K562 (cell line): ENCODE results near the gene RPL28. TPM values are rescaled to one million over a fixed set of nuclear protein-coding genes. Genes with fewer than 3 reads are reported as not detected.
"Not testable (repeated sequence)": the region's sequence is repeated elsewhere in the genome, so short reads cannot be mapped to it uniquely, and the experiment has no call there.

Experiments
- ATAC-seq: fragments of 200-7000 bp; cut with Tn5 transposase; 3 replicates; pipeline ENCODE4 v1.9.1; 2020; ENCODE audit warnings: moderate library complexity
- BruUV-seq: library from RNA; stranded (reverse); fragments of 400-500 nt; replicated peaks from 2 replicates; lab custom pipeline; 2021; lab: Mats Ljungman, UMichigan
- CTCF ChIA-PET: fragments of 300-600 bp; formaldehyde crosslinking; extraction: SDS; loops from one replicate; lab custom pipeline; 2021; ENCODE audit warnings: low intra/inter-chr PET ratio; lab: Yijun Ruan, JAX
- POLR2A ChIA-PET: fragments of 300-600, 350-650 bp; sonication (Branson Sonifier 250); formaldehyde crosslinking; extraction: SDS; loops from one replicate; lab custom pipeline; 2021; ENCODE audit warnings: antibody characterized with exemption, inconsistent platforms; lab: Yijun Ruan, JAX
- DNase-seq, 4 experiments: peaks; one replicate each; pipeline versions ENCODE4 v3.0.0 to v3.0.0-alpha.2; 2011 to 2018; ENCODE audit warnings: low spot score in 3 of 4, mixed read lengths in 3 of 4; ENCODE audit errors: extremely low read depth in 1 of 4
- FAIRE-seq: peaks from 2 replicates; lab custom pipeline; 2011; peaks lifted over from hg19 to GRCh38; lab: Jason Lieb, UNC
- H2AFZ ChIP-seq: 2 replicates; pipeline ENCODE4 v1.6.0; 2011; ENCODE audit warnings: low read depth, low read length, control low read depth, inconsistent platforms
- H3K27ac ChIP-seq: fragments of 200-600 bp; 3 replicates; pipeline ENCODE4 v1.8.0; 2011; ENCODE audit warnings: low read depth, mild to moderate bottlenecking, control low read depth, inconsistent platforms, low read length, moderate library complexity, mixed read lengths; ENCODE audit errors: extremely low read depth
- H3K27me3 ChIP-seq, 2 experiments: fragments of 300-600 bp in 1 of 2; 2 replicates in 1 of 2; 3 replicates in 1 of 2; pipeline versions ENCODE4 v1.6.0 to v1.8.0; 2011; ENCODE audit warnings: inconsistent platforms in 2 of 2, low read length in 2 of 2, mild to moderate bottlenecking in 1 of 2, mixed read lengths in 1 of 2, moderate library complexity in 1 of 2; ENCODE audit not compliant: control insufficient read depth in 2 of 2, insufficient read depth in 2 of 2
- H3K36me3 ChIP-seq: fragments of 300-600 bp; 3 replicates; pipeline ENCODE4 v1.8.0; 2011; ENCODE audit warnings: mild to moderate bottlenecking, low read length, inconsistent platforms; ENCODE audit not compliant: control insufficient read depth, insufficient read depth
- H3K4me1 ChIP-seq, 2 experiments: fragments of 200-600 bp in 1 of 2; replicated peaks in 1 of 2; 2 replicates in 1 of 2; 3 replicates in 1 of 2; pipeline versions ENCODE4 v1.5.1 to v1.8.0; 2011; ENCODE audit warnings: inconsistent platforms in 2 of 2, low read length in 2 of 2, mild to moderate bottlenecking in 1 of 2, mixed read lengths in 1 of 2, moderate library complexity in 1 of 2; ENCODE audit not compliant: control insufficient read depth in 2 of 2, insufficient read depth in 2 of 2
- H3K4me2 ChIP-seq: 2 replicates; pipeline ENCODE4 v1.6.1; 2011; ENCODE audit warnings: low read length, control low read depth, inconsistent platforms, mixed read lengths; ENCODE audit not compliant: insufficient read depth
- H3K4me3 ChIP-seq: fragments of 200-600 bp; sonication (generic), shearing (Covaris generic); 2 replicates; pipeline ENCODE4 v1.5.1; 2016; ENCODE audit warnings: control low read depth, inconsistent platforms
- H3K79me2 ChIP-seq: fragments of 200-600 bp; 3 replicates; pipeline ENCODE4 v1.8.0; 2011; ENCODE audit warnings: low read length, inconsistent platforms; ENCODE audit not compliant: control insufficient read depth, insufficient read depth
- H3K9ac ChIP-seq, 2 experiments: 2 replicates each; pipeline versions ENCODE4 v1.6.0 to v1.6.1; 2011; ENCODE audit warnings: low read depth in 2 of 2, low read length in 2 of 2, control low read depth in 1 of 2, inconsistent platforms in 1 of 2, mild to moderate bottlenecking in 1 of 2, mixed read lengths in 1 of 2; ENCODE audit not compliant: insufficient read depth in 1 of 2
- H3K9me1 ChIP-seq: one replicate; pipeline ENCODE4 v1.6.0; 2011; ENCODE audit warnings: inconsistent platforms, mild to moderate bottlenecking, low read length, moderate library complexity; ENCODE audit not compliant: control insufficient read depth, insufficient read depth
- H3K9me3 ChIP-seq: replicated peaks from 2 replicates; pipeline ENCODE4 v1.5.1; 2011; ENCODE audit warnings: low read depth, low read length, inconsistent platforms; ENCODE audit not compliant: control insufficient read depth, insufficient read depth
- H4K20me1 ChIP-seq: replicated peaks from 2 replicates; pipeline ENCODE4 v1.6.1; 2011; ENCODE audit warnings: low read length, inconsistent platforms, mixed read lengths; ENCODE audit not compliant: control insufficient read depth, insufficient read depth
- BCOR ChIP-seq: fragments of 450-650 bp; IDR thresholded peaks from 2 replicates; pipeline ENCODE4 v1.6.1; 2016
- CBFA2T2 ChIP-seq: fragments of 450-650 bp; conservative IDR thresholded peaks from 2 replicates; pipeline ENCODE4 v1.6.1; 2017; ENCODE audit warnings: mild to moderate bottlenecking
- CBFA2T3 ChIP-seq: fragments of 450-650 bp; IDR thresholded peaks from 2 replicates; pipeline ENCODE4 v1.6.1; 2017
- CBX2 ChIP-seq: fragments of 200-600 bp; sonication (generic); IDR thresholded peaks from one replicate; pipeline ENCODE4 v1.6.1; 2012; ENCODE audit warnings: mild to moderate bottlenecking, low read length, inconsistent platforms; ENCODE audit not compliant: insufficient read depth, poor library complexity, severe bottlenecking
- CBX3 ChIP-seq, 2 experiments: IDR thresholded peaks; 1 replicate in 1 of 2; 2 replicates in 1 of 2; pipeline ENCODE4 v1.6.1; 2012; ENCODE audit warnings: inconsistent platforms in 2 of 2, low read length in 2 of 2, borderline replicate concordance in 1 of 2, control low read depth in 1 of 2
- EHMT2 ChIP-seq: fragments of 450-650 bp; IDR thresholded peaks from 2 replicates; pipeline ENCODE4 v1.6.1; 2018; ENCODE audit warnings: antibody characterized with exemption
- HDAC8 ChIP-seq: fragments of 450-650 bp; IDR thresholded peaks from 2 replicates; pipeline ENCODE4 v1.6.1; 2016; ENCODE audit warnings: mild to moderate bottlenecking, missing genetic modification characterization, moderate library complexity, missing compliant biosample characterization
- HEY1 ChIP-seq: fragments of 250-450 bp; sonication (Bioruptor Pico); IDR thresholded peaks from 2 replicates; pipeline ENCODE4 v1.5.0; 2020; ENCODE audit warnings: mild to moderate bottlenecking, moderate library complexity, borderline replicate concordance
- LARP7 ChIP-seq: fragments of 450-650 bp; IDR thresholded peaks from 2 replicates; pipeline ENCODE4 v1.6.1; 2016
- NCOA4 ChIP-seq: fragments of 450-650 bp; IDR thresholded peaks from 2 replicates; pipeline ENCODE4 v1.6.1; 2018; ENCODE audit warnings: mild to moderate bottlenecking; ENCODE audit not compliant: partially characterized antibody
- SOX6 ChIP-seq: fragments of 450-650 bp; IDR thresholded peaks from 2 replicates; pipeline ENCODE4 v1.6.1; 2014; ENCODE audit warnings: mild to moderate bottlenecking
- TAF9B ChIP-seq: fragments of 450-650 bp; IDR thresholded peaks from 2 replicates; pipeline ENCODE4 v1.6.1; 2018; ENCODE audit warnings: mild to moderate bottlenecking; ENCODE audit not compliant: partially characterized antibody
- ZNF121 ChIP-seq: sonication (generic); formaldehyde crosslinking; conservative IDR thresholded peaks from 2 replicates; pipeline ENCODE4 v1.8.0; 2022; ENCODE audit warnings: missing genetic modification reagents
- ZNF217 ChIP-seq: sonication (generic); formaldehyde crosslinking; IDR thresholded peaks from 2 replicates; pipeline ENCODE4 v1.8.0; 2022; ENCODE audit warnings: mild to moderate bottlenecking, missing genetic modification reagents
- ZNF717 ChIP-seq: fragments of 250-450 bp; sonication (Bioruptor Pico); IDR thresholded peaks from 2 replicates; pipeline ENCODE4 v1.5.0; 2021
- WGBS: fragments of 100-300 bp; shearing (Covaris generic); methylation state at CpG from one replicate; pipeline ENCODE4 v1.1.6; 2016; ENCODE audit warnings: low coverage, mixed read lengths; ENCODE audit not compliant: insufficient coverage; ENCODE audit errors: missing lambda C conversion rate; 5-methylcytosine and 5-hydroxymethylcytosine counted together
- in situ Hi-C: fragments of 300-500 bp; cut with MboI; formaldehyde crosslinking; loops from 4 replicates; pipeline ENCODE4 v1.15.0; 2018; ENCODE audit warnings: inconsistent platforms, mixed read lengths
- intact Hi-C: fragments of 100-400 bp; cut with micrococcal nuclease; formaldehyde crosslinking; loops from 2 replicates; pipeline ENCODE4 v1.14.2; 2022
- polyA plus RNA-seq, 8 experiments: library from polyadenylated mRNA; depleted of rRNA in 4 of 8; stranded (reverse) in 5 of 8; unstranded in 3 of 8; fragments of >200 nt; fragmentation: Nextera tagmentation in 2 of 8; fragmentation: Illumina TruSeq in 1 of 8; extraction: Ambion mirVana in 2 of 8; extraction: Trizol in 1 of 8; gene quantifications; 2 replicates each; pipeline versions ENCODE4 v1.2.1 to v1.2.3, GENCODE V29; 2011 to 2014; ENCODE audit warnings: inconsistent platforms in 1 of 8, missing spikeins in 1 of 8
- total RNA-seq, 7 experiments: library from RNA; depleted of rRNA in 6 of 7; stranded (reverse); fragments of >200 nt in 6 of 7; fragmentation: Illumina TruSeq in 2 of 7; extraction: Trizol in 2 of 7; gene quantifications; 2 replicates each; pipeline versions ENCODE4 v1.2.1 to v1.2.3, GENCODE V29; 2011 to 2021; ENCODE audit warnings: low replicate concordance in 1 of 7
- TF ChIP-seq, protein P1 (sequence below): sonication (generic); formaldehyde crosslinking; IDR thresholded peaks from 2 replicates; pipeline ENCODE4 v1.8.0; 2022; ENCODE audit warnings: missing genetic modification reagents, mild to moderate bottlenecking, moderate library complexity, borderline replicate concordance
- TF ChIP-seq, protein P2 (sequence below): fragments of 250-450 bp; sonication (Bioruptor Pico); IDR thresholded peaks from 2 replicates; pipeline ENCODE4 v1.5.0; 2021

RPL28 gene
- total and polyA plus RNA-seq, 9 of the 15 experiments (the other 6 are each of a cell fraction or from before 2014, with no cell fraction given): 124 to 3,106 (median 622) TPM

DNA sequence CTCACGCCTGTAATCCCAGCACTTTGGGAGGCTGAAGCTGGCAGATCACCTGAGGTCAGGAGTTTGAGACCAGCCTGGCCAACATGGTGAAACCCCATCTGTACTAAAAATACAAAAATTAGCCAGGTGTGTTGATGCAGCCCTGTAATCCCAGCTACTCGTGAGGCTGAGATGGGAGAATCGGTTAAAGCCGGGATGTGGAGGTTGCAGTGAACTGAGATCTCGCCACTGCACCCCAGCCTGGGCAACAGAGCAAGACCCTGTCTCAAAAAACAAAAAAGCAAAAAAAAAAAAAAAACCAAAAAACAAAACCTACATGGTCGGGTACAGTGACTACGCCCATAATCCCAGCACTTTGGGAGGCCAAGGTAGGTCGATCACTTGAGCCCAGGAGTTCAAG, 23.4 kb downstream of the RPL28 start:
- H3K4me3 ChIP-seq, in situ Hi-C loops, BruUV-seq, FAIRE-seq, intact Hi-C loops, DNase-seq, H3K27ac ChIP-seq, H2AFZ ChIP-seq, H3K9me1 ChIP-seq, CTCF ChIA-PET, H3K4me2 ChIP-seq, H3K27me3 ChIP-seq, ATAC-seq, H3K9ac ChIP-seq: not testable (repeated sequence)
- 79% methylated on average over 8 of the region's 8 CpGs for WGBS
- peak; percentile 30; the same call in 1 of the 2 replicates for TF ChIP-seq BCOR
- TF ChIP-seq ZNF121 (CRISPR knock-in tag): peak; percentile 88
- peaks cover 19 to 35% of the 10 kb centered on the region in 2 experiments for H3K4me1 ChIP-seq
- peaks cover 18% of the 10 kb centered on the region for H3K9me3 ChIP-seq
- POLR2A ChIA-PET: interaction anchor here (0.6 to 1.2 kb wide), 4 partner anchors 16 to 525 kb away, joined by 3 to 4 read pairs (median 4); no protein-coding TSS in a partner anchor
- H3K79me2 ChIP-seq: peaks cover 33% of the 10 kb centered on the region
- H3K36me3 ChIP-seq: peaks cover 27% of the 10 kb centered on the region
- peaks cover 17% of the 10 kb centered on the region for H4K20me1 ChIP-seq

DNA sequence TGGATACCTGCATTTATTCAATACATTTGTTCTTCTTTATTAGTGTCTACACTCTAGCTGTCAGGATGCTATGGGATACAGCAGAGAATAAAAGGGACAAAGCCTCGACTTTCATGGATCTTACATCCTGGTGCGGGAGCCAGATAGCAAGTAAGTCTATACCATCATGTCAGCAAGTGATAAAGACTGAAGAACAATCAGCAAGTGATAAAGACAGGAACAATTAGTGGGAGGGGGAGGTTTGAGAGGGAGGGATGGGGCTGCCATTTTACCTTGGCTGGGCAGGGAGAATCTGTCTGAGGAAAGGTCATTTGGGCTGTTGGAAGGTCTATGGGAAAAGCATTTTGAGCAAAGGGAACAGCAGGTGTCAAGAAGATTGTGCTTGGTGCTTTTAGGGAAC, 24.4 kb downstream of the RPL28 start:
- no peak overlapping the region for H3K27ac ChIP-seq
- DNase-seq: no peak
- intact Hi-C loops: loop anchor here (10.0 kb wide), 1 partner anchor 325 kb away; no protein-coding TSS in a partner anchor
- no peak overlapping the region for H3K9ac ChIP-seq
- in situ Hi-C loops: no loop called here
- H3K9me3 ChIP-seq: peaks cover 18% of the 10 kb centered on the region
- peaks cover 6% of the 10 kb centered on the region for H3K9me1 ChIP-seq
- no peak overlapping the region for H2AFZ ChIP-seq
- ATAC-seq: no peak
- ChIA-PET POLR2A (no interaction called here), CTCF (interaction anchor here (1.1 kb wide), 1 partner anchor 94 kb away, joined by 3 read pairs; no protein-coding TSS in a partner anchor)
- WGBS: 35% methylated on average over 2 of the region's 2 CpGs
- no peak overlapping the region for H3K4me3 ChIP-seq
- H3K36me3 ChIP-seq: peaks cover 18% of the 10 kb centered on the region
- peaks cover 19 to 31% of the 10 kb centered on the region in 2 experiments for H3K4me1 ChIP-seq
- no peak overlapping the region for H3K4me2 ChIP-seq
- TF ChIP-seq EHMT2: 0 out of 2 replicates have a peak, but pooled peaks have one; percentile 9
- TF ChIP-seq CBFA2T2: 0 out of 2 replicates have a peak, but pooled peaks have one; percentile 10
- TF ChIP-seq SOX6: peak; percentile 38; the same call in 1 of the 2 replicates
- TF ChIP-seq, protein P1, sequence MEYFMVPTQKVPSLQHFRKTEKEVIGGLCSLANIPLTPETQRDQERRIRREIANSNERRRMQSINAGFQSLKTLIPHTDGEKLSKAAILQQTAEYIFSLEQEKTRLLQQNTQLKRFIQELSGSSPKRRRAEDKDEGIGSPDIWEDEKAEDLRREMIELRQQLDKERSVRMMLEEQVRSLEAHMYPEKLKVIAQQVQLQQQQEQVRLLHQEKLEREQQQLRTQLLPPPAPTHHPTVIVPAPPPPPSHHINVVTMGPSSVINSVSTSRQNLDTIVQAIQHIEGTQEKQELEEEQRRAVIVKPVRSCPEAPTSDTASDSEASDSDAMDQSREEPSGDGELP: no peak
- TF ChIP-seq CBFA2T3: peak; percentile 46; the same call in 1 of the 2 replicates
- no peak for TF ChIP-seq ZNF217
- no peak for TF ChIP-seq LARP7
- 0 out of 3 replicates have a peak, but pooled peaks of 1 of the 2 experiments have one; percentile 20 for TF ChIP-seq CBX3 (IDR thresholded peaks at IDR 0.05; ENCODE audit: borderline replicate concordance in 1 of 2, low read length in 2 of 2)
- TF ChIP-seq HEY1: no peak
- TF ChIP-seq NCOA4: no peak
- TF ChIP-seq CBX2: no peak
- TF ChIP-seq ZNF717 (CRISPR knock-in tag): no peak
- TF ChIP-seq, protein P2, sequence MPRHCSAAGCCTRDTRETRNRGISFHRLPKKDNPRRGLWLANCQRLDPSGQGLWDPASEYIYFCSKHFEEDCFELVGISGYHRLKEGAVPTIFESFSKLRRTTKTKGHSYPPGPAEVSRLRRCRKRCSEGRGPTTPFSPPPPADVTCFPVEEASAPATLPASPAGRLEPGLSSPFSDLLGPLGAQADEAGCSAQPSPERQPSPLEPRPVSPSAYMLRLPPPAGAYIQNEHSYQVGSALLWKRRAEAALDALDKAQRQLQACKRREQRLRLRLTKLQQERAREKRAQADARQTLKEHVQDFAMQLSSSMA (CRISPR knock-in tag): no peak
- TF ChIP-seq HDAC8 (tag): no peak
- TF ChIP-seq TAF9B: no peak
- H3K27me3 ChIP-seq: no peaks in the 10 kb centered on the region
- no peak for FAIRE-seq
- H3K79me2 ChIP-seq: peaks cover 25% of the 10 kb centered on the region
- peaks cover 17% of the 10 kb centered on the region for H4K20me1 ChIP-seq
- BruUV-seq: no TSS peak
